Hematopoietic multipotent progenitor cell (in vitro differentiated cells): ENCODE data around the gene SNRPF. TPM values are rescaled to one million over a fixed set of nuclear protein-coding genes. Genes with fewer than 3 reads are reported as not detected.

Source experiments
- total RNA-seq: library from RNA; depleted of rRNA; stranded (reverse); fragments of >200 nt; gene quantifications from one replicate; pipeline ENCODE4 v1.2.3, GENCODE V29; 2012

Gene SNRPF
- total RNA-seq, 1 donor = 10.2 TPM

Other genes starting within 250 kb of the SNRPF start
- under 0.01 TPM for gene NTN4, start 68.2 kb upstream of the SNRPF start, total RNA-seq
- gene CCDC38, start 83.7 kb downstream of the SNRPF start, total RNA-seq = under 0.01 TPM
- gene AMDHD1, start 84.4 kb downstream of the SNRPF start, total RNA-seq = 0.81 TPM
- 3.2 TPM for gene HAL, start 137.4 kb downstream of the SNRPF start, total RNA-seq
- 101 TPM for gene LTA4H, start 176.6 kb downstream of the SNRPF start, total RNA-seq